IMR-90 (cell line): ENCODE results near the gene NDRG2. TPM values are rescaled to one million over a fixed set of nuclear protein-coding genes. Genes with fewer than 3 reads are reported as not detected.

ENCODE experiments used
- ATAC-seq: fragments of 200-7000 bp; cut with Tn5 transposase; 2 replicates; pipeline ENCODE4 v1.9.1; 2020; ENCODE audit warnings: low read depth, mild to moderate bottlenecking, moderate library complexity
- BruUV-seq: library from RNA; stranded (reverse); fragments of 400-500 nt; replicated peaks from 2 replicates; lab custom pipeline; 2021; lab: Mats Ljungman, UMichigan
- CTCF ChIA-PET: fragments of 300-600 bp; formaldehyde crosslinking; extraction: SDS; loops from one replicate; lab custom pipeline; 2021; ENCODE audit warnings: antibody characterized with exemption; lab: Yijun Ruan, JAX
- POLR2A ChIA-PET: fragments of 300-600 bp; sonication (Branson Sonifier 250); formaldehyde crosslinking; loops from one replicate; lab custom pipeline; 2022; ENCODE audit warnings: antibody characterized with exemption; ENCODE audit not compliant: unreplicated experiment; lab: Charles Lee
- DNase-seq: peaks from one replicate; pipeline ENCODE4 v3.0.0; 2013
- H2AFZ ChIP-seq: replicated peaks from 2 replicates; pipeline ENCODE3; 2013; ENCODE audit warnings: low read length, mild to moderate bottlenecking; ENCODE audit not compliant: poor library complexity
- H2AK5ac ChIP-seq: 2 replicates; pipeline ENCODE4 v1.6.1; 2013; ENCODE audit warnings: low read depth, low read length, inconsistent platforms
- H2AK9ac ChIP-seq: replicated peaks from 2 replicates; pipeline ENCODE3; 2013; ENCODE audit warnings: mild to moderate bottlenecking, low read depth, low read length, moderate library complexity; ENCODE audit not compliant: poor library complexity
- H2BK120ac ChIP-seq: 2 replicates; pipeline ENCODE4 v1.6.1; 2013; ENCODE audit warnings: low read depth, low read length, inconsistent platforms
- H2BK15ac ChIP-seq: 3 replicates; pipeline ENCODE4 v1.6.1; 2013; ENCODE audit warnings: low read depth, low read length, inconsistent platforms
- H2BK20ac ChIP-seq: 2 replicates; pipeline ENCODE4 v1.6.1; 2013; ENCODE audit warnings: low read depth, mild to moderate bottlenecking, inconsistent platforms, low read length, moderate library complexity
- H2BK5ac ChIP-seq: 2 replicates; pipeline ENCODE4 v1.6.1; 2013; ENCODE audit warnings: mild to moderate bottlenecking, low read depth, low read length, inconsistent platforms; ENCODE audit not compliant: poor library complexity, severe bottlenecking
- H3K14ac ChIP-seq: replicated peaks from 2 replicates; pipeline ENCODE4 v1.6.1; 2013; ENCODE audit warnings: low read depth, low read length, inconsistent platforms
- H3K18ac ChIP-seq: 2 replicates; pipeline ENCODE4 v1.6.1; 2013; ENCODE audit warnings: low read depth, low read length, control low read depth
- H3K23ac ChIP-seq: 2 replicates; pipeline ENCODE4 v1.6.1; 2013; ENCODE audit warnings: low read depth, low read length, inconsistent platforms
- H3K27ac ChIP-seq: 2 replicates; pipeline ENCODE4 v1.5.1; 2013; ENCODE audit warnings: mild to moderate bottlenecking, control low read depth, low read length; ENCODE audit not compliant: insufficient read depth
- H3K27me3 ChIP-seq: 2 replicates; pipeline ENCODE4 v1.6.1; 2013; ENCODE audit warnings: low read length; ENCODE audit not compliant: control insufficient read depth, insufficient read depth
- H3K36me3 ChIP-seq: 2 replicates; pipeline ENCODE4 v1.6.1; 2013; ENCODE audit warnings: low read length, mixed read lengths; ENCODE audit not compliant: control insufficient read depth, insufficient read depth
- H3K4ac ChIP-seq: 2 replicates; pipeline ENCODE4 v1.6.1; 2013; ENCODE audit warnings: low read depth, low read length, inconsistent platforms
- H3K4me1 ChIP-seq: 2 replicates; pipeline ENCODE4 v1.6.1; 2013; ENCODE audit warnings: low read length, mixed read lengths; ENCODE audit not compliant: control insufficient read depth, insufficient read depth
- H3K4me2 ChIP-seq: 2 replicates; pipeline ENCODE4 v1.6.1; 2013; ENCODE audit warnings: low read depth, mild to moderate bottlenecking, control low read depth, low read length, moderate library complexity
- H3K4me3 ChIP-seq: 2 replicates; pipeline ENCODE4 v1.5.1; 2013; ENCODE audit warnings: low read depth, mild to moderate bottlenecking, control low read depth, low read length, moderate library complexity; ENCODE audit not compliant: insufficient read depth
- H3K56ac ChIP-seq: 2 replicates; pipeline ENCODE4 v1.6.1; 2013; ENCODE audit warnings: low read length, inconsistent platforms; ENCODE audit not compliant: insufficient read depth; ENCODE audit errors: extremely low read depth
- H3K79me1 ChIP-seq, 2 experiments: 2 replicates each; pipeline ENCODE4 v1.6.1; 2013; ENCODE audit warnings: low read length in 2 of 2, inconsistent platforms in 1 of 2, low read depth in 1 of 2
- H3K9ac ChIP-seq: 2 replicates; pipeline ENCODE4 v1.6.1; 2013; ENCODE audit warnings: low read depth, low read length, control low read depth
- H3K9me1 ChIP-seq: 2 replicates; pipeline ENCODE4 v1.6.1; 2013; ENCODE audit warnings: low read length, inconsistent platforms; ENCODE audit not compliant: insufficient read depth
- H3K9me3 ChIP-seq: 2 replicates; pipeline ENCODE4 v1.6.1; 2013; ENCODE audit warnings: low read length; ENCODE audit not compliant: control insufficient read depth, insufficient read depth
- H4K20me1 ChIP-seq: 2 replicates; pipeline ENCODE4 v1.6.1; 2013; ENCODE audit warnings: low read length, inconsistent platforms; ENCODE audit not compliant: insufficient read depth
- H4K5ac ChIP-seq: 2 replicates; pipeline ENCODE4 v1.6.1; 2013; ENCODE audit warnings: mild to moderate bottlenecking, low read depth, low read length, control low read depth
- H4K8ac ChIP-seq, 2 experiments: 2 replicates each; pipeline ENCODE4 v1.6.1; 2013; ENCODE audit warnings: low read depth in 2 of 2, low read length in 2 of 2, control low read depth in 1 of 2, inconsistent platforms in 1 of 2
- H4K91ac ChIP-seq: 2 replicates; pipeline ENCODE4 v1.6.1; 2013; ENCODE audit warnings: low read depth, low read length, inconsistent platforms; ENCODE audit not compliant: insufficient read depth
- BHLHE40 ChIP-seq: fragments of 150-350 bp; IDR thresholded peaks from 2 replicates; pipeline ENCODE4 v1.6.1; 2016; ENCODE audit warnings: mild to moderate bottlenecking, low read depth, low read length
- CEBPB ChIP-seq: IDR thresholded peaks from 2 replicates; pipeline ENCODE4 v1.6.1; 2012; ENCODE audit warnings: low read depth, low read length, improper control_type of control experiment
- CHD1 ChIP-seq: IDR thresholded peaks from 2 replicates; pipeline ENCODE4 v1.6.1; 2012; ENCODE audit warnings: low read depth, low read length, improper control_type of control experiment
- FOS ChIP-seq: fragments of 150-350 bp; IDR thresholded peaks from 2 replicates; pipeline ENCODE4 v1.6.1; 2016; ENCODE audit warnings: low read depth, low read length
- MAFK ChIP-seq: IDR thresholded peaks from 2 replicates; pipeline ENCODE4 v1.6.1; 2012; ENCODE audit warnings: low read depth, low read length, improper control_type of control experiment
- MAZ ChIP-seq: IDR thresholded peaks from 2 replicates; pipeline ENCODE4 v1.6.1; 2012; ENCODE audit warnings: low read depth, mild to moderate bottlenecking, low read length, improper control_type of control experiment, moderate library complexity, borderline replicate concordance
- MXI1 ChIP-seq: IDR thresholded peaks from 2 replicates; pipeline ENCODE4 v1.6.1; 2012; ENCODE audit warnings: low read depth, mild to moderate bottlenecking, low read length, moderate library complexity, borderline replicate concordance
- NFE2L2 ChIP-seq: fragments of 150-350 bp; IDR thresholded peaks from 2 replicates; pipeline ENCODE4 v1.6.1; 2016; ENCODE audit warnings: low read depth, mild to moderate bottlenecking, low read length
- RAD21 ChIP-seq: IDR thresholded peaks from 2 replicates; pipeline ENCODE4 v1.6.1; 2012; ENCODE audit warnings: low read length, improper control_type of control experiment
- RFX5 ChIP-seq: IDR thresholded peaks from 2 replicates; pipeline ENCODE4 v1.8.0; 2012; ENCODE audit warnings: low read depth, mild to moderate bottlenecking, low read length, moderate library complexity
- SMC3 ChIP-seq: fragments of 150-350 bp; IDR thresholded peaks from 2 replicates; pipeline ENCODE4 v1.6.1; 2016; ENCODE audit warnings: low read depth, mild to moderate bottlenecking, antibody characterized with exemption, low read length, moderate library complexity
- WGBS, 2 experiments: methylation state at CpG; one replicate each; pipeline versions ENCODE4 v1.1.5 to v1.1.7; 2013; ENCODE audit warnings: missing lambda C conversion rate in 2 of 2; ENCODE audit not compliant: insufficient read length in 1 of 2; ENCODE audit errors: extremely low coverage in 2 of 2; 5-methylcytosine and 5-hydroxymethylcytosine counted together
- dilution Hi-C: fragments of 300-500 bp; cut with HindIII; formaldehyde crosslinking; loops from one replicate; pipeline ENCODE4 v1.14.3; 2018; ENCODE audit warnings: low sequenced_read_pairs; ENCODE audit not compliant: unreplicated experiment
- in situ Hi-C: fragments of 300-500 bp; cut with MboI; formaldehyde crosslinking; loops from 3 replicates; pipeline ENCODE4 v1.14.3; 2019; ENCODE audit warnings: low sequenced_read_pairs, inconsistent platforms, mixed read lengths
- intact Hi-C: fragments of 100-400 bp; cut with micrococcal nuclease; formaldehyde crosslinking; loops from 2 replicates; pipeline ENCODE4 v1.10.0; 2022
- polyA plus RNA-seq, 3 experiments: library from polyadenylated mRNA; depleted of rRNA; stranded (reverse); fragments of >200 nt; gene quantifications; 2 replicates each; pipeline ENCODE4 v1.2.3, GENCODE V29; 2012; ENCODE audit warnings: low replicate concordance in 1 of 3
- total RNA-seq: library from RNA; depleted of rRNA; stranded (reverse); fragments of >200 nt; gene quantifications from 2 replicates; pipeline ENCODE4 v1.2.3, GENCODE V29; 2012
- TF ChIP-seq, protein P1 (sequence below): fragments of 150-350 bp; IDR thresholded peaks from 2 replicates; pipeline ENCODE4 v1.6.1; 2017; ENCODE audit warnings: mild to moderate bottlenecking, antibody characterized with exemption, low read length, low read depth

Gene NDRG2
- total and polyA plus RNA-seq, 2 of the 4 experiments (the other 2 are of a cell fraction): 0.36 to 1.5 TPM

DNA sequence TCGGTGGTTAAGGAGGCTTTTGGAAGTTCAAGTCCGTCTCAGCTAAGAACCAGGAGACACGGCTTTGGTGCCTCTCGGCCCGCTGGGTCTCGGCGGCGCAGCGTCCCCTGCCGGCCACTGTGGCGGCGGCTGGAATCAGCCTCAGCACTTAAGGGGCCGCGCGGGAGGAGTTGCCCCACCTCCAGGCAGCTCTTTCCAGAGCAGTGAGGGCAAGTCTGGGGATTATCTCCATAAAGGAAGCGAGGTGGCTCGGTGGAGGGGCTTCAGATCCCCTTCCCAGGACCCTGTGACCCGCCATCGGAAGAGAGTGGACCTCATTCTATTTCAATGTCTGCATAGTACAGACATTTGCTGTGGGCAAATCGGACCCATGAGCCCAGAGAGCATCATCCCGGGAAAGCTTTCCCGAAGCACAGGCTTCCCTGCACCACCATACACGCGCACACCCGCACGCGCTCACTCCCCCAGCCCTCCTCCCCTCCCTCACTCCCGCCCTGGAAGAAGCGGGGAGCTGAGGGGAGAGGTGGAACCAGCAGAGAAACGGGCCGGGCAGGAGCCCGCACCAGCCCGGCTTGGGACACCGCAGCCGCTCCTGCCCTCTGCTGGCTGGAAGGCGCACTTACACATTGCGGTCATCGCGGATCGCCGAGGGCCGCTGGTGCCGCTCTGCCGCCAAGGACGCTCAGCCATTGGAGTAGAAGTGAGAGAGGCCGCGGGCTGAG, 53.7 kb downstream of the NDRG2 start (continued):
- TF ChIP-seq RFX5 (no peak), MXI1 (no peak), BHLHE40 (no peak; the same call in 1 of the 2 replicates)

DNA sequence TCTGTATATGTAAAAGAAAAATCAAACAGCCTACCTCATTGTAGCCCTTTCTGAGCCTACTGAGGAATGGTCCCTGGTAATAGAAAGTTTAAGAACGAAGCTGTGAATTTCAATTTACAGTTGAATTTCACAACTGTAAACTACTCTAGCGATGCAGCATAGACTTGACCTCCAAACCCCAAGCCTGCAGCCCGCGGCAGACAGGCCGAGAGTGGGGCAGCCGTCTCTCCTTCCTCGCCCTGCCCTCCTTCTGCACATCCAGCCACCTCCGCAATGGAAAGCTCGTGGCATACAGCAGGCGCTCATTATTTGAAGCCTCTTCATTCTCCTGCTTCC, 54.2 kb downstream of the NDRG2 start:
- no peak overlapping the region for H3K14ac ChIP-seq
- ChIA-PET POLR2A (interaction anchor here (0.5 kb wide), 1 partner anchor 638 kb away, joined by 9 read pairs; no protein-coding TSS in a partner anchor), CTCF (interaction anchor here (0.6 to 2.1 kb wide), 22 partner anchors 8 to 777 kb away, joined by 3 to 27 read pairs (median 5); partner anchors contain the start of gene RNASE4)
- H2BK20ac ChIP-seq: 0 out of 2 replicates have a peak overlapping the region, but pooled peaks have one; percentile 3
- dilution Hi-C loops (no loop called here), intact Hi-C loops (loop anchor here (2.0 to 5.0 kb wide), 2 partner anchors 70 to 338 kb away; no protein-coding TSS in a partner anchor), in situ Hi-C loops (no loop called here)
- TF ChIP-seq MXI1 (no peak), MAZ (no peak), NFE2L2 (no peak), FOS (no peak), CHD1 (no peak), CEBPB (no peak), MAFK (no peak), BHLHE40 (no peak), RAD21 (no peak), SMC3 (no peak)
- TF ChIP-seq, protein P1, sequence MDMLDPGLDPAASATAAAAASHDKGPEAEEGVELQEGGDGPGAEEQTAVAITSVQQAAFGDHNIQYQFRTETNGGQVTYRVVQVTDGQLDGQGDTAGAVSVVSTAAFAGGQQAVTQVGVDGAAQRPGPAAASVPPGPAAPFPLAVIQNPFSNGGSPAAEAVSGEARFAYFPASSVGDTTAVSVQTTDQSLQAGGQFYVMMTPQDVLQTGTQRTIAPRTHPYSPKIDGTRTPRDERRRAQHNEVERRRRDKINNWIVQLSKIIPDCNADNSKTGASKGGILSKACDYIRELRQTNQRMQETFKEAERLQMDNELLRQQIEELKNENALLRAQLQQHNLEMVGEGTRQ: no peak
- 20% methylated on average over 3 of the region's 10 CpGs; no CpG with 5 or more reads in 1 of the 2 experiments for WGBS, 2 experiments
- H2BK120ac ChIP-seq: no peak overlapping the region
- peak; percentile 9 for ATAC-seq
- H4K91ac ChIP-seq: no peak overlapping the region
- H3K36me3 ChIP-seq: no peaks in the 10 kb centered on the region
- peaks cover 5% of the 10 kb centered on the region; the same call in 1 of the 2 replicates for H3K4me1 ChIP-seq
- H3K9ac ChIP-seq: peak overlapping the region; percentile 55
- no peak overlapping the region for H4K5ac ChIP-seq
- H3K18ac ChIP-seq: no peak overlapping the region
- no peaks in the 10 kb centered on the region for H3K79me1 ChIP-seq
- H3K9me3 ChIP-seq: no peaks in the 10 kb centered on the region
- no TSS peak for BruUV-seq
- DNase-seq: no peak
- H3K9me1 ChIP-seq: peaks cover 4% of the 10 kb centered on the region; the same call in 1 of the 2 replicates
- H3K56ac ChIP-seq: no peak overlapping the region
- H3K23ac ChIP-seq: peak overlapping the region; percentile 44; the same call in 1 of the 2 replicates
- peak overlapping the region; percentile 85 for H3K4me2 ChIP-seq
- no peak overlapping the region for H3K27ac ChIP-seq
- peak overlapping the region; percentile 94 for H2AFZ ChIP-seq
- no peak overlapping the region for H2AK9ac ChIP-seq
- H4K8ac ChIP-seq: peak overlapping the region; percentile 67 to 85; a peak in 3 of 4 replicates
- no peak overlapping the region for H2AK5ac ChIP-seq
- H3K4me3 ChIP-seq: peak overlapping the region; percentile 34
- H4K20me1 ChIP-seq: no peaks in the 10 kb centered on the region
- no peak overlapping the region for H2BK15ac ChIP-seq
- H2BK5ac ChIP-seq: no peak overlapping the region
- H3K4ac ChIP-seq: no peak overlapping the region
- peaks cover 13% of the 10 kb centered on the region for H3K27me3 ChIP-seq
